ENCODE measurements around the gene APCDD1. TPM values are rescaled to one million over a fixed set of nuclear protein-coding genes. Genes with fewer than 3 reads are reported as not detected.

APCDD1 gene
- total RNA-seq, 1 experiment from 2014 or later: not detected

Other genes starting within 250 kb of the APCDD1 start
- 21.4 and 25.7 TPM in 2 replicates for gene NAPG, start 71.4 kb downstream of the APCDD1 start, total RNA-seq (2014; rRNA removed; shearing (Covaris generic))

All from G401 (cell line).